Chondrocyte (in vitro differentiated cells): Measurements from ENCODE around the gene APBB2. TPM values are rescaled to one million over a fixed set of nuclear protein-coding genes. Genes with fewer than 3 reads are reported as not detected.

ENCODE experiments used
- DNase-seq: peaks from one replicate; pipeline ENCODE4 v3.0.0; 2021; ENCODE audit warnings: mixed read lengths, low spot score
- H3K27ac Mint-ChIP-seq: one replicate; pipeline ENCODE4 v1.8.0; 2021; ENCODE audit warnings: mild to moderate bottlenecking, moderate library complexity, mixed read lengths; ENCODE audit not compliant: unreplicated experiment
- H3K27me3 Mint-ChIP-seq: 2 replicates; pipeline ENCODE4 v1.8.0; 2021; ENCODE audit warnings: low read depth, mixed read lengths
- H3K36me3 Mint-ChIP-seq: 2 replicates; pipeline ENCODE4 v1.8.0; 2021; ENCODE audit warnings: low read depth, mixed read lengths
- H3K4me1 Mint-ChIP-seq: 2 replicates; pipeline ENCODE4 v1.8.0; 2021; ENCODE audit warnings: low read depth, mild to moderate bottlenecking, mixed read lengths
- H3K4me3 Mint-ChIP-seq: one replicate; pipeline ENCODE4 v1.8.0; 2021; ENCODE audit warnings: mild to moderate bottlenecking, moderate library complexity, mixed read lengths; ENCODE audit not compliant: unreplicated experiment
- H3K9me3 Mint-ChIP-seq: 2 replicates; pipeline ENCODE4 v1.8.0; 2021; ENCODE audit warnings: low read depth, mixed read lengths
- CTCF ChIP-seq: fragments of 200-600 bp; sonication (generic); IDR thresholded peaks from 2 replicates; pipeline ENCODE4 v1.5.0; 2021; ENCODE audit warnings: antibody characterized with exemption, mild to moderate bottlenecking, moderate library complexity
- total RNA-seq: library from RNA; stranded (reverse); gene quantifications from 3 replicates; pipeline ENCODE4 v1.2.1, GENCODE V29; 2021

APBB2 gene
- total RNA-seq, 1 donor from 2014 or later, result 119 TPM

GRCh38 chr4:41196633-41197332 is 17.6 kb downstream of the APBB2 start:
- peaks cover 6% of the 10 kb centered on the region for H3K9me3 Mint-ChIP-seq
- peak overlapping the region; percentile 65 for H3K27ac Mint-ChIP-seq

GRCh38 chr4:41192136-41192535 is 22.2 kb downstream of the APBB2 start:
- H3K9me3 Mint-ChIP-seq, result peaks cover 11% of the 10 kb centered on the region
- no peak overlapping the region for H3K4me3 Mint-ChIP-seq
- TF ChIP-seq CTCF, result no peak
- H3K4me1 Mint-ChIP-seq, result peaks cover 76% of the 10 kb centered on the region
- H3K27me3 Mint-ChIP-seq, result no peaks in the 10 kb centered on the region
- no peaks in the 10 kb centered on the region for H3K36me3 Mint-ChIP-seq
- DNase-seq, result no peak
- no peak overlapping the region for H3K27ac Mint-ChIP-seq

More at GRCh38 chr4:41196633-41197332, 17.6 kb downstream of the APBB2 start:
- no peak for DNase-seq
- Mint-ChIP-seq H3K4me3 (no peak overlapping the region), H3K27me3 (no peaks in the 10 kb centered on the region), H3K4me1 (peaks cover 81% of the 10 kb centered on the region), H3K36me3 (no peaks in the 10 kb centered on the region)
- no peak for TF ChIP-seq CTCF

GRCh38 chr4:41189666-41190065 is 24.7 kb downstream of the APBB2 start:
- DNase-seq, result no peak
- Mint-ChIP-seq H3K4me1 (peaks cover 79% of the 10 kb centered on the region), H3K27me3 (no peaks in the 10 kb centered on the region), H3K9me3 (peaks cover 11% of the 10 kb centered on the region), H3K36me3 (no peaks in the 10 kb centered on the region), H3K4me3 (no peak overlapping the region), H3K27ac (peak overlapping the region; percentile 19)
- TF ChIP-seq CTCF, result no peak

- no peak overlapping the region for H3K4me3 Mint-ChIP-seq
- peaks cover 11% of the 10 kb centered on the region for H3K9me3 Mint-ChIP-seq
- no peaks in the 10 kb centered on the region for H3K27me3 Mint-ChIP-seq
- no peaks in the 10 kb centered on the region for H3K36me3 Mint-ChIP-seq
- peaks cover 85% of the 10 kb centered on the region for H3K4me1 Mint-ChIP-seq
- no peak for TF ChIP-seq CTCF
- no peak overlapping the region for H3K27ac Mint-ChIP-seq
- no peak for DNase-seq
Observed at GRCh38 chr4:41189076-41189475, 25.3 kb downstream of the APBB2 start.

GRCh38 chr4:41185614-41186592 is 28.4 kb downstream of the APBB2 start:
- DNase-seq, result no peak
- no peaks in the 10 kb centered on the region for H3K36me3 Mint-ChIP-seq
- H3K4me1 Mint-ChIP-seq, result peaks cover 80% of the 10 kb centered on the region
- peak overlapping the region; percentile 50 for H3K4me3 Mint-ChIP-seq
- TF ChIP-seq CTCF, result no peak
- no peaks in the 10 kb centered on the region for H3K27me3 Mint-ChIP-seq
- no peaks in the 10 kb centered on the region for H3K9me3 Mint-ChIP-seq
- H3K27ac Mint-ChIP-seq, result peak overlapping the region; percentile 86
